ENCODE measurements around the gene CD99.

The CD99 gene

GRCh38 chrX:2656257-2656836 is 34.7 kb upstream of the CD99 start:
- TF ChIP-seq, protein P1, sequence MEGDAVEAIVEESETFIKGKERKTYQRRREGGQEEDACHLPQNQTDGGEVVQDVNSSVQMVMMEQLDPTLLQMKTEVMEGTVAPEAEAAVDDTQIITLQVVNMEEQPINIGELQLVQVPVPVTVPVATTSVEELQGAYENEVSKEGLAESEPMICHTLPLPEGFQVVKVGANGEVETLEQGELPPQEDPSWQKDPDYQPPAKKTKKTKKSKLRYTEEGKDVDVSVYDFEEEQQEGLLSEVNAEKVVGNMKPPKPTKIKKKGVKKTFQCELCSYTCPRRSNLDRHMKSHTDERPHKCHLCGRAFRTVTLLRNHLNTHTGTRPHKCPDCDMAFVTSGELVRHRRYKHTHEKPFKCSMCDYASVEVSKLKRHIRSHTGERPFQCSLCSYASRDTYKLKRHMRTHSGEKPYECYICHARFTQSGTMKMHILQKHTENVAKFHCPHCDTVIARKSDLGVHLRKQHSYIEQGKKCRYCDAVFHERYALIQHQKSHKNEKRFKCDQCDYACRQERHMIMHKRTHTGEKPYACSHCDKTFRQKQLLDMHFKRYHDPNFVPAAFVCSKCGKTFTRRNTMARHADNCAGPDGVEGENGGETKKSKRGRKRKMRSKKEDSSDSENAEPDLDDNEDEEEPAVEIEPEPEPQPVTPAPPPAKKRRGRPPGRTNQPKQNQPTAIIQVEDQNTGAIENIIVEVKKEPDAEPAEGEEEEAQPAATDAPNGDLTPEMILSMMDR (IDR thresholded peaks at IDR 0.05), result no peak
- no peak overlapping the region for H3K4me3 ChIP-seq
- H3K27ac ChIP-seq, result no peak overlapping the region
- H3K9me3 ChIP-seq, result no peaks in the 10 kb centered on the region
- H3K36me3 ChIP-seq, result no peaks in the 10 kb centered on the region
- DNase-seq, result no peak
- H3K27me3 ChIP-seq, result no peaks in the 10 kb centered on the region
- intact Hi-C loops (cut with DNase I; ENCODE audit: low total_unique reads), result no loop called here
- no peaks in the 10 kb centered on the region for H3K4me1 ChIP-seq

DNA sequence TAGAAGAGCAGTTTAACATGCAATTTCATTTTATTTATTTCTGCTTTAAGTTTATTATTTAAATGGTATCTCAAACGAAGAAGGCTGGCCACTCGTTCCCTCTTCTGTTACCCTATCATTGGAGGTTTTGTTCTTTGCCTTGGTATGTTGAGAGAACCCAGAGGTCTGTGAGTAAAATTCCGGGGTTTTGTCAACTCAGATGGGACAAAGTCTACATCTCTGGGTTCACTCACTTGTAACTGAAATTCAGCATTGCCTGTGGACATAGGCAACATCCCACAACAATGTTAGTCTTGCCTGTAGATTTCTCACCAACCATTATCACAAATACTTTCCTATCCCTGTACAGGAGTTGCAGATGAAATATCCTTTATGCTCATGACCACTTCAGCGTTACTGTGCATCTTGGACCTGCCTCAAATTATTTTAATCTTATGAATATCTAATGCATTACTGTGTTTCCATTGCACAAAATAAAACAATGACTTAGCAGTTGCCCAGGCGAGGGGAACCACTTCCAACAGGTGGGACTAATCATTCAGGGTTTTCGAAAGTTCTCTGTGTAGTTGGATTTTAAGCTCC is 33.5 kb upstream of the CD99 start:
- Histone ChIP-seq H3K27ac (no peak overlapping the region), H3K4me1 (no peaks in the 10 kb centered on the region), H3K4me3 (no peak overlapping the region), H3K27me3 (no peaks in the 10 kb centered on the region), H3K9me3 (no peaks in the 10 kb centered on the region), H3K36me3 (no peaks in the 10 kb centered on the region)
- TF ChIP-seq, protein P1 (IDR thresholded peaks at IDR 0.05), result no peak
- no peak for DNase-seq
- intact Hi-C loops (cut with DNase I; ENCODE audit: low total_unique reads), result no loop called here

DNA sequence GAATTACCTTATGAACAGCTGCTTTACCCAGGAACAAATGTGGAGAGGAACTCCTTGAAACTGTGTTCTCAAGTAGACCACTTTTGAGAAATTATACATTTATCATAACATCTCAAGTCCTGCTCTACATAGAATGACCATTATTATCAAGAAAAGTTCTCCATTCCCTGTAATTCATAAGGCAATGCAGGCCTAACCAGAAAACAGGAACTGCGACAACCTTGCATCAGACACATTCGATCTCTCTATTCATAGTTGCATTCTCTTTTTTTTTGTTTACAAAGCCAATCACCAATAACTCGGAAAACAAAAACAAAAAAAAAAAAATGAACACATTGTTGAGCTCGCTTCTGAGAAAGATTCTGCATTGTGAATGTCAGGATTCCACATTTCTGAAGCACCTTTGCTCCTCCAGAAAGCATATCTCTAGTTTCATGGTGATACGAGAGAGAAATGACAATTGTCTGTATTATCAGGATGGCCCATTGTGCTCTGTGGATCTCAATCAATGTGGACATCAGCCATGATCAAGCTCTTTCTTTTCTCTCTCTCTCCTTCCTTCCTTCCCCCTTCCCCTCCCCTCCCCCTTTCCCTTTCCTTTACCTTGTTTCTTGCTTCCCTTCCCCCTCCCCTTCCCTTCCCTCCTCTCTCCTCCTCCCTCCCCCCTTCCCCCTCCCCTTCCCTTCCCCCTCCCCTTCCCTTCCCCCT is 32.4 kb upstream of the CD99 start:
- Histone ChIP-seq H3K4me3 (no peak overlapping the region), H3K27ac (no peak overlapping the region), H3K36me3 (no peaks in the 10 kb centered on the region), H3K4me1 (no peaks in the 10 kb centered on the region), H3K27me3 (no peaks in the 10 kb centered on the region), H3K9me3 (no peaks in the 10 kb centered on the region)
- TF ChIP-seq, protein P1 (IDR thresholded peaks at IDR 0.05), result no peak
- intact Hi-C loops (cut with DNase I; ENCODE audit: low total_unique reads), result no loop called here
- no peak for DNase-seq

GRCh38 chrX:2662586-2662985 is 28.5 kb upstream of the CD99 start:
- Histone ChIP-seq H3K27ac (no peak overlapping the region), H3K36me3 (no peaks in the 10 kb centered on the region), H3K4me3 (no peak overlapping the region), H3K9me3 (no peaks in the 10 kb centered on the region), H3K27me3 (no peaks in the 10 kb centered on the region), H3K4me1 (peaks cover 0 to 8% (median 0%) of the 10 kb centered on the region in 4 donors)
- TF ChIP-seq, protein P1 (IDR thresholded peaks at IDR 0.05), result no peak
- intact Hi-C loops (cut with DNase I; ENCODE audit: low total_unique reads), result no loop called here
- DNase-seq, result no peak

- peaks cover 0 to 8% (median 0%) of the 10 kb centered on the region in 4 donors for H3K4me1 ChIP-seq
- peak overlapping the region; percentile 53 to 57 for H3K27ac ChIP-seq
- intact Hi-C loops (cut with DNase I; ENCODE audit: low total_unique reads), result no loop called here
- H3K27me3 ChIP-seq, result no peaks in the 10 kb centered on the region
- no peaks in the 10 kb centered on the region for H3K36me3 ChIP-seq
- TF ChIP-seq, protein P1 (IDR thresholded peaks at IDR 0.05), result no peak
- no peak overlapping the region for H3K4me3 ChIP-seq
- H3K9me3 ChIP-seq, result no peaks in the 10 kb centered on the region
- DNase-seq, result peak in 1 of 2 donors; percentile 26
These were observed 26.6 kb upstream of the CD99 start for GRCh38 chrX:2664502-2664901.
